Left cardiac atrium (tissue), 4 donors: ENCODE data around the gene SH3BP5. TPM values are rescaled to one million over a fixed set of nuclear protein-coding genes. Genes with fewer than 3 reads are reported as not detected.
"Not testable (repeated sequence)": the region's sequence is repeated elsewhere in the genome, so short reads cannot be mapped to it uniquely, and the experiment has no call there.

Experiments
- ATAC-seq, 2 donors: fragments of 200-7000 bp; cut with Tn5 transposase; one replicate each; pipeline ENCODE4 v1.9.1; 2020; ENCODE audit warnings: mild to moderate bottlenecking in 2 of 2, moderate library complexity in 2 of 2
- DNase-seq: peaks from one replicate; pipeline ENCODE4 v3.0.0-alpha.2; 2020
- intact Hi-C, 2 donors: fragments of 100-400 bp; cut with DNase I; formaldehyde crosslinking; loops; one replicate each; pipeline versions ENCODE4 v1.14.1 to v1.15.1; 2022 to 2023
- total RNA-seq, 2 donors: library from RNA; stranded (reverse); fragmentation: NEBNext Ultra II Directional; extraction: Animal tissue kit (Norgen Biotek cat#: 25700); gene quantifications; one replicate each; pipeline ENCODE4 v1.2.1, GENCODE V29; 2021
- donor health status: DM: no; HTN: yes; CAD: no.
- donor health status: DM: no; HTN: yes; CAD: no; lungs with severe emphysema.
- donor health status: DM: yes; HTN: yes; CAD: no.
- donor health status: Dilated cardiomyopathy.

SH3BP5 gene
- total RNA-seq, 2 donors from 2014 or later = 21.7 to 24.8 TPM

DNA sequence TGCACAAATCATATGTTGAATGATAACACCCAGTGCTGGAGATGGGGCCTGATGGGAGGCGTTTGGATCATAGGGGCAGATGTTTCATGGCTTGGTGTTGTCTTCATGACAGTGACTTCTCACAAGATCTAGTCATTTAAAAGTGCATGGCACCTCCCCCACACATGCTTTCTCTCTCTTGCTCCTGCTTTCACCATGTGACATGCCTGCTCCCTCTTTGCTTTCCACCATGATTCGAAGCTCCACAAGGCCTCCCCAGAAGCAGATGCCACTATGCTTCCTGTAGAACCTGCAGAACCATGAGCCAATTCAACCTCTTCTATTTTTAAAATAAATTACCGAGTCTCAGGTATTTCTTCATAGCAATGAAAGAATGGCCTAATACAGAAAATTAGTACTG is 17.8 kb upstream of the SH3BP5 start:
- intact Hi-C loops = no loop called here
- ATAC-seq = no peak
- no peak for DNase-seq

DNA sequence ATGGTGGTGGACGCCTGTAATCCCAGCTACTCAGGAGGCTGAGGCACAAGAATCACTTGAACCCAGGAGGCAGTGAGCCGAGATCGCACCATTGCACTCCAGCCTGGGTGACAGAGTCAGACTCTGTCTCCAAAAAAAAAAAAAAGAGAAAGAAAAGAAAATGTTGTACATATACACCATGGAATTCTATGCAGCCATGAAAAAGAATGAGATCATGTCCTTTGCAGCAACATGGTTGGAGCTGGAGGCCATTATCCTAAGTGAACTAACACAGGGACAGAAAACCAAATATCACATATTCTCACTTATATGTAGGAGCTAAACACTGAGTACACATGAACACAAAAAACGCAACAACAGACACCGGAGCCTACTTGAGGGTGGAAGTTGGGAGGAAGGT is 17.1 kb upstream of the SH3BP5 start:
- intact Hi-C loops, DNase-seq, ATAC-seq: not testable (repeated sequence)

DNA sequence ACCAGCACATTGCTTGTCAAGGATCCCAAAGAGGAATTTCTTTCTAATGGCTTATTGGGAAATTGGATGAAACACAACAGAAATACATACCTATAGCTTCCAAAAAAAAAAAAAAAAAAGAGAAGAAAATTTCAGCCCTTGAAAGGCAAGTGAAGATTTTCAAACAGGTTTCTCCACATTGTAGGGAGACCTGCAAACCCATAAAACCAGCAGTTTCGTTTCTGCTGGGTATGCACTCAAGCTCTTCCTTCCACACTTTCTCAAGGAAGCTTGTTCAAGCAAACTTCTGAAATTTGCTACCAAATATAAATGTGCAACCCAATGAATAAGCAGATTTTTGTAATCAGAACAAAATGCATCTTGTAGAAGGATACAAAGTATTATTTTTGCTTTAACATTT is 15.9 kb upstream of the SH3BP5 start:
- ATAC-seq (no peak), DNase-seq (no peak)
- intact Hi-C loops = no loop called here

DNA sequence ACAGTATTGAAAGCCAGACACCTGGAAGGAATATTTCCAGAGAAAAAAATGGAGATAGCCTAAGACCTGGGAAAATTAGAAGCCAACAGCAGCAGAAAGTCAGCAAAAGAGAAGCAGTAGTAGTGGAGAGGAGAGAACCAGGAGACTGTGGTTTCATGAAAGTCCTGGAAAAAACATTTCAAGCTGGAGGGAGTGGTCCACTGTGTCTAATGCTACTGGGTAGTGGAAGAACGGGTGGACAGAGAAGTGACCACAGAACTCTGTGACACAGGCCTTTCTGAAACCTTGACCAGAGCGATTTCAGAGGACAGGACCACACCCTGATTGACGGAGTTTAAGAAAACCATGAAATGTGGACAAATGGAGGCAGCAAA is 15.3 kb upstream of the SH3BP5 start:
- peak in 1 of 2 donors; percentile 27 for ATAC-seq
- DNase-seq = no peak
- intact Hi-C loops = no loop called here

DNA sequence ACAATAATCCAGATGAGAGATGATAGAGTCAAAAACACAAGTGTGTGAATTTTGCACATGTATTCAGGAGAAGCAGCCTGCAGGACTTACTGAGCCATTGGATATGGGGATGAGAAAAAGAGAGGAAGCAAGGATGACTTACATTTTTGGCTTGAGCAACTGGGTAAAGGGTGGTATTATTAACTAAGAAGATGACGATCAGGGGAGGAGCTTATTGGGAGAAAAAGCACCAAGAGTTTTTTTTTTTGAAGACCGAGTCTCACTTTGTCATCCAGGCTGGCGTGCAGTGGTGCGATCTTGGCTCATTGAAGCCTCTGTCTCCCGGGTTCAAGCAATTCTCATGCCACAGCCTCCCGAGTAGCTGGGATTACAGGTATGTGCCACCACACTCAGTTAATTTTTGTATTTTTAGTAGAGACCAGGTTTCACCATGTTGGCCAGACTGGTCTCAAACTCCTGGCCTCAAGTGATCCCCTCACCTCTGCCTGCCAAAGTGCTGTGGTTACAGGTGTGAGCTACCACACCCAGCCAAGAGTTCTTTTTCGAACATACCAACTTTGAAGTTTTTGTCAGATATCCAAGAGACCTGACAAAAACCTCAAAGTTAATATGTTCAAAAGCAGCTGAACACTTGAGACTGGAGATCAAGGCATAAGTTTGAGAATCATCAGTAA is 14.8 kb upstream of the SH3BP5 start:
- ATAC-seq = no peak
- intact Hi-C loops = no loop called here
- no peak for DNase-seq

DNA sequence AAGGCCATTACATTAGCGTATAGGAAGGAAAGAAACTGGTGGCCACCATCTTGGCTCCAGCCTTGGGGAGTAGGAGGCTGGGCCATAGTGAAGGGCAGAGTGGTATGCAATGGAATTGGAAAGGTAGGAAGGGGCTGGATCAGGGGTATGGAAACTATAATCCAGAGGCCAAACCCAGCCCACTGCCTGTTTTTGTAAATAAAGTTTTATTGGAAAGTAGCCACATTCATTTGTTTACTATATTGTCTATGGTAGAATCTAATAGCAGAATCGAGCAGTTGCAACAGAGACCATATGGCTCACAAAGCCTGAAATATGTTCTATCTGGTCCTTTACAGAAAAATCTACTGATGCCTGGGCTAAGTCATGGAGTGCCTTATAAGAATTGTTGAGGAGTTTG is 14.1 kb upstream of the SH3BP5 start:
- intact Hi-C loops = no loop called here
- DNase-seq (no peak), ATAC-seq (no peak)

DNA sequence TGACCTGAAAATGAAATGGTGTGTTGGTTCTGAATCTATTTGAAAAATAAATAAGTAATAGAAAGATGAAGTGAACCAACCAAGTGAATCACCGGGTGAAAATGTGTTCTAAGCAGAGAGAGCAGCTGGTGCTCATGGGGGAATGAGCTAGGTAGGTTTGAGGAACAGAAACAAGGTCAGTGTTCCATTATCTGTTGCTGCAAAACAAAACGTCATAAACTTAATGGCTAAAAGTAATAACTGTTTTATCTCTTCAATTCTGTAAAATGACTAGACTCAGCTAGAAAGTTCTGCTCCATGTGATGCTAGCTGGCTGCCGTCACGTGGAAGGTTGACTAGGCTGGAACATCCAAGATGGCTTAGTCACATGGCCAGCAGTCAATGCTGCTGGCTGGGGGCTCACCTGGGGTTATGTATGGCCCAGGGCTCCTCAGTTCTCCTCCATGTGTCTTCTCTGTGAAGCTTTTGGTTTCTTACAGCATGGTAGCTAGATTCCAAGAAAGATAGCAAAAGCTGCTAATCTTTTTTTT is 13.3 kb upstream of the SH3BP5 start:
- no peak for DNase-seq
- intact Hi-C loops = no loop called here
- ATAC-seq = no peak

DNA sequence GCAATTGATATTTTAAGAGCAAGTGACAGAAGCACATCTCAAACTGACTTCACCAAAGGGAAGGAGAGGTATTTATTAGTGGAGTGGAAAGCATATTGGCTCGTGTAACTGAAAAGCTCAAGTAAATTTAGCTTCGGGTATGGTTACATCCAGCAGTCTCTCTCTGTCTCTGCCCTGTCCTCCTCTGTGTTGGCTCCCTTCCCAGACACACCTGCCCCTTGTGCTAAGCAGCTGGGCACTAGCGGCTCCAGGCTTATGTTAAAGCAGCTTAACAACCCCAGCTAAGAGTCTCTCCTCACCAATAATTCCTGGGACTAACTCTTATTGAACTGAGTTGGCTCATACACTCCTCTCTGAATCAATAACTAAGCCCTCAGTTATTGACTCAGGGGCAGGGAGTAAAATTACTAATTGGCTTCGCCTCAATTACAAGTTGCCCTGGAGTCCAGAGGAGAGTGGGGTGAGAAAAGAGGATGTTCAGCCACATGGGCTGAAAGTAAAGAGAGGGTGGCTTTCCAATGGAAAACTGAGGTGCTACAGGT is 12.8 kb upstream of the SH3BP5 start:
- no peak for ATAC-seq
- intact Hi-C loops = no loop called here

DNA sequence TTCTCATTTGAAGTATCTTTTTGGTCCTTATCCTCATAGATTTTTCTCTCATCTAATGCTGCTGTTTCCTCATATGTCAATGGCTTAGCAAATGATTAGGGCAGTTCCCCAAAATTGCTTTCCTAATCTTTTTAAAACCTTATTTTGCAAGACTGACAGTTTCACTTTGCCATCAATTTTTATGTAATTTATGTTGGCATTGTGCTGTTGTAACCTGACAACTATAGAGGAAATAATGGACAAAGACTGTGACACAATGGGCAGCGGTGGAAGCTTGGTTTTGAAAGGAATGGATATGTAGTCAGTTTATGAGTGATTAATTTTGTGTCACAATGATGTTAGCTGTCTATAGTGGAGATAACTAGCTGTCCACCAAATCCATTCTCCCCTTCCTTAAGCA is 10.6 kb upstream of the SH3BP5 start:
- DNase-seq = no peak
- intact Hi-C loops = no loop called here
- no peak for ATAC-seq

More for the DNA sequence above, 12.8 kb upstream of the SH3BP5 start:
- no peak for DNase-seq

DNA sequence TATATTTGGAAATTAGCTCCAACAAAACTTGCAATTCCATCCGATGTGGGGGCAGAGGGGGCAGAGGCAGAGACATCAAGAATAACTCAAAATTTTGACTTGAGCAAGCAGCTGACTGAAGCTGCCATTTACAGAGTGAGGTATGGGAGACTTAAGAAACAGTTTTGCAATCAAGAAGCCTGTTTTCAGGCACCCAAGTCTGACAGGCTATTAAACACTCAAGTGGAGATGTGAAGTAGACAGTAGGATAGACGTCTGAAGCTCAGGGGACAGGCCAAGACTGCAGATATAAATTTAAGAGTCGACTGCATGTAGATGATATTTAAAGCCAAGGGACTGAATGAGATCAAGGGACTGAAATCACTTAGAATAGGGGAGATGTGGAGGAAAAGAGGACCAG is 9.9 kb upstream of the SH3BP5 start:
- DNase-seq = no peak
- intact Hi-C loops = no loop called here
- ATAC-seq = no peak

DNA sequence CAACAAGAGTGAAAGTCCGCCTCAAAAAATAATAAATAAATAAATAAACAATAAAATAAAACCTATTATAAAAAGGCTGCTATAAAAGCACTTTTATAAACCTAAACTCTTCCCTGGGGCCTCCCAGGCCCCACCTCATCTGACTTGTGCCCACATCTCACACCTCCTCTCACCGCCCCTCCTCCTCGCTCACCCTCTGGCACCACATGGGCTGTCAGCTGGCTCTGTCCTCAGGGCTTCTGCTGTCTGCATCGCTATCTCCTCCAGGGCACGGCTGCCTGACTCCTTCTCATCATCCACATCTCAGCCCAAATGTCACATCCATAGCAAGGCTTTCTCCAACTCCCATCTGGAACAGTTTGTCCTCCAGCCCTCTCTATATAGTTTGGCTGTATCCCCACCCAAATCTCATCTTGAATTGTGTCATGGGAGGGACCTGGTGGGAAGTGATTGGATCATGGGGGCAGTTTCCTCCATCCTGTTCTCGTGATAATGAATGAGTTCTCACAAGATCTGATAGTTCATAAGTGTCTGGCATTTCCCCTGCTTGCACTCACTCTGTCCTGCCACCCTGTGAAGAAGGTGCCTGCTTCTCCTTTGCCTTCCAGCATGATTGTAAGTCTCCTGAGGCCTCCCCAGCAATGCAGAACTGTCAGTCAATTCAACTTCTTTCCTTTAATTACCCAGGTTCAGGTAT is 8.8 kb upstream of the SH3BP5 start:
- no peak for DNase-seq
- ATAC-seq = peak; percentile 51 to 55
- intact Hi-C loops = no loop called here

DNA sequence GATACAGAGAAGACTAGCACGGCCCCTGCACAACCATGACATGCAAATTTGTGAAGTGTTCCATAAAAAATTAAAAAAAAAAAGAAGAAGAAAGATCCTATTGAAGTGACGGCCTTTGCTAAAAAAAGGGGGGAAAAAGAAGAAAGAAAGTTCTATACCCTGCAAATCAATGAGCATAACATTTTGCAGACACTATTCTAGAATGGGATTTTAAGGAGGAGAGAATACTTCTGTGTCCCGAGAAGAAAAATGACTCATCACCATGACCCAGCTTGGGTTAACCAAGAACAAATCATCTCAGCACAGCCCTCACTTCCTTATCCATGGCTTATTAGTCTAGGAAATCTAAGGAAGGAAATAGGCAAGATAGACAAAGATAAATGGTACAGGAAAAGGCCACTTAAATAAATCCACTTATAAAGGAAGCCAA is 7.4 kb upstream of the SH3BP5 start:
- ATAC-seq = peak in 1 of 2 donors; percentile 65
- no peak for DNase-seq
- intact Hi-C loops = no loop called here

DNA sequence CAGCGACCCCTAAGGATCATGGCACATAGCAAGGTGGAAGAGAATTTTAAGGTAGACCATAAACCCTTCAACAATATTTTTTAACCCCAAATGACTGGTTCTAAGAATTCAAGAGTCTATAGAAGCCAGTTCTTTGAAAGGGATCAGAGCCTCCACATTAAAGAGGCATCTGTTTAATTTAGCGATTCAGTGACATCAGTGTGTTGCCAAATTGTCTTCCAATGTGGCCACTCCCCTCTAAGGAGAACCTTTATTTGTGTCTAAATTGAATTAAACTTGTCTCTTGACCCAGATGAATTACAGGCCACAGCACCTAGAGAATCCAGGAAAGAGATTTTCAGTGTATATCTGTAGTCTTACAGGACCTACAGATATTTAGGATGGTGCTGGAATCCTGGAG is 6.6 kb upstream of the SH3BP5 start:
- ATAC-seq (no peak), DNase-seq (no peak)
- intact Hi-C loops = no loop called here

DNA sequence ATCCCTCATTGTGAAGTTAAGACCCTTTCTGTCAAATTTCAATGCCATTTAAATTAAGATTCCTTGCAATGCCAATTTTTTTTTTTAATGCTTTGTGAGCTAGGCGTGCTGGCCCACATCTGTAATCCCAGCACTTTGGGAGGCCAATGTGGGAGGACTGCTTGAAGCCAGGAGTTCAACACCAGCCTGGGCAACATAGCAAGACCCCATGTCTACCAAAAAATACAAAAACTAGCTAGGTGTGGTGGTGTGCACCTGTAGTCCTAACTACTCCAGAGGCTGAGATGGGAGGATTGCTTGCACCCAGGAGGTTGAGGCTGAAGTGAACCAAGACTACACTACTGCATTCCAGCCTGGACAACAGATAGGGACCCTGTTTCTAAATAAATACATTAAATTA is 5.6 kb upstream of the SH3BP5 start:
- DNase-seq (no peak), ATAC-seq (no peak)
- intact Hi-C loops = no loop called here

DNA sequence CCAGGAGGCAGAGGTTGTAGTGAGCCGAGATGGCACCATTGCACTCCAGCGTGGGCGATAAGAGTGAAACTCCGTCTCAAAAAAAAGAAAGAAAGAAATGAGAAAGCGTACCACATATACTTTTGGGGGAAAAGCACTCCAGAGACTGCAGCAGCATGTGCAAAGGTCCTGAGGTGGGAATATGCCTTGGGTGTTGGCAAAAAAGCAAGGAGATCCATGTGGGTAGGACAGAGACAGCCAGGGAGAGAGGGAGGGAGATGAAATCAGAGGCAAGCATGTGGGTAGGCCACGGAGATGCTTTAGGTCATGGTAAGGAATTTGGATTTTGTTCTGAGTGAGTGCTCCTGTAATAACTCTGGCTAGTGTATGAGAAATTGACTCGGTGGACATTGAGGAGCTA is 3.7 kb upstream of the SH3BP5 start:
- intact Hi-C loops = no loop called here
- no peak for ATAC-seq

DNA sequence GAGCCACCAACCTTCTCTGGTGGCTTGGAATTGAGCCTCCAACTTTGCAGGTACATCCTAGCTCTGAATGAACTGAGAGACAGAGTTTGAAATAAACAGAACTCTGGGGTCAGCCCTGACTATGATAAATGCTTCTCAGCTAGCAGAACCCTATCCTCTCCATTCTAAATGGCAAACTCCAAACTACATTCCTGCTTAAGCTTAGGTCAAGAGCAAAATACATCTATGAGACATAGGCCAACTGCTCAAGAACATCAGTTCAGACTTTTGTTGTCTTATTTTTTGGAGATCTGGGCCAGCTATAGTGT is 1.5 kb upstream of the SH3BP5 start:
- no peak for DNase-seq
- intact Hi-C loops = loop anchor here (5.0 kb wide), 1 partner anchor 67 kb away; no protein-coding TSS in a partner anchor
- no peak for ATAC-seq

More for the DNA sequence above, 3.7 kb upstream of the SH3BP5 start:
- no peak for DNase-seq

DNA sequence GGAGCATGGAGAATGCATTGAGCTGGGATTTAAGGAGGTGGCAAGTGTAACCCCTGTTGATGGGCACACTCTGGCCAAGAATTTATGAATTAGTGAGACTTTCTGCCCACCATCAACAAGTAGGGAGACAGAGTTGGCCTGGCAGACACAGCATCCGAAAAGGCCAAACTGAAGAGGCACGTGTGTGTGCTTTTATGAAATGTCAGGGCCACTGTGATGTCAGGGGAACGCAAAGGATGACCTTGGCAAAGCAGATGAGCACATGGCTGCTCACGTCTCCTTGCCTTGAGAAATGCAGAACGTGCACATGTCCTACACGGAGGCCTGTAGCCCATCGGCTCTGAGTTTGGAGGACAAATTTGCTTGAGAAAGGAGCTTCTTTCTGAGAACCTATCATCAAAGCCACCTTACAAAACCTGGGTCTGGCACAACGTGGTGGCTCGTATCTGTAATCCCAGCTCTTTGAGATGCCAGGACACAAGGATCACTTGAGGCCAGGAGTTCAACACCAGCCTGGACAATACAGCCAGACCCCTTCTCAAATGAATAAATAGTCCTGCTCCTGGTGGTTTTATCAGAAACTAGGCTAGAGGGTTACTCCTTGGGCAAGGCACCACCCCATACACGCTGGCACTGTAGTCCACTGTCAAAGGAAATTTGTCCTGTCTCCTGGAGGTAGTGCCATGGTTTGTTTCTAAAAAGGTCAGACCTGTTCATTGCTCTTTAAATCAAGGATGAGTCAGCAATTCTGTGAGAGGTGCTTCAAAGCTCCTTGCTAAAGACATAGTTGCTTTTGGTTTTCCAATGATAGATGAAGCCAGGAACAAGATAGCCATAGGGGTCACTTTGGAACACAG is 941 bp upstream of the SH3BP5 start:
- intact Hi-C loops = loop anchor here (5.0 kb wide), 1 partner anchor 66 kb away; no protein-coding TSS in a partner anchor
- DNase-seq = no peak
- no peak for ATAC-seq

DNA sequence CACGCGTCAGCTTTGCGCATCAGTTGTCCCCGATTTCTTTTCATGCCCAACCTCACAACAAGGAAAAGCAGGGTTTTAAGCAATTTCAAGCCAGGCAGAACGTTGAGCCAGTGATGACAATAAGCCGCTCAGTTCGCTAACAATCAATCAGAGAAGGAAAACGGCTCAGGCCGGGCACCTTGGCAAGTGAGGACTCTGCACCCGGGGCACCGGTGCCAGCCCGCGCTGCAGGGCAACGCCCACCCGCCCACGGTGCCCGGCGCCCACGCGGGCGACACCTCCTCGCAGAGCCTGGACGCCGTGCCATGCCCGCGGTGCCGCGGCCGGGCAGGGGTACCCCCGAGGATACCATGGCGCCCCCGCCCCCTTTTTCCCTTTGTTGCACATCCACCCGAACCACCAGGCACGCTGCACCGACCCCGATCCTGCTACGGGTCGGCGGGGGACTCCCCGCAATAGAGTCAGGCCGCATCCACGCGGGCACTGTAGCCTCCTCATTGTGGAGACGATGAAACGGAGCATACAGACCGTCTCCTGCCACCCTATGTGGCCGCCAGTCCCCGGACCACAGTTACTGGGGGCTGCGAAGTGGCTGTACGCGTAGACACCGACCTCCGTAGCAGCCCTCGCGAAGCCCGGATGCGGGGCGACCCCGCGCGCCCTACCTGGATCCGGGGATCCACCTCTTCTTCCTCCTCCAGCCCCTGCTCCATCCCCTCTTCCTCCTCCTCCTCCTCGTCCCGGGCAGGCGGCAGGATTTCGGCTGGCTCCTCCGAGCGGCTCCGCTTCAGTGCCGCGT is 581 bp downstream of the SH3BP5 start:
- intact Hi-C loops = loop anchor here (5.0 kb wide), 1 partner anchor 65 kb away; no protein-coding TSS in a partner anchor
- ATAC-seq (peak; percentile 42 to 60), DNase-seq (peak; percentile 51)
